ENCODE results near the gene FNTB. TPM values are rescaled to one million over a fixed set of nuclear protein-coding genes. Genes with fewer than 3 reads are reported as not detected.
"Not testable (repeated sequence)": the region's sequence is repeated elsewhere in the genome, so short reads cannot be mapped to it uniquely, and the experiment has no call there.

FNTB gene
- total and polyA plus RNA-seq, 2 of the 8 experiments (the other 6 are each of a cell fraction or from before 2014, with no cell fraction given): 16.0 to 20.7 TPM

- H2BK120ac ChIP-seq (replicated peaks; ENCODE audit: low read depth, low read length); H3K23me2 ChIP-seq (ENCODE audit: low read depth, low read length); H3K23ac ChIP-seq (ENCODE audit: insufficient read length); H3K56ac ChIP-seq (replicated peaks; ENCODE audit: insufficient read length, low read depth, low read length); H4K5ac ChIP-seq (ENCODE audit: insufficient read length, low read depth, low read length); H3K27me3 ChIP-seq (replicated peaks in 1 of 4; ENCODE audit: control insufficient read depth in 3 of 4, extremely low read depth in 1 of 4, insufficient read depth in 3 of 4, low read length in 3 of 4); H3K4me3 ChIP-seq (ENCODE audit: extremely low read depth in 1 of 4, insufficient read depth in 2 of 4, low read depth in 3 of 4, low read length in 4 of 4); H2AFZ ChIP-seq (ENCODE audit: low read length); FAIRE-seq; CTCF ChIA-PET (ENCODE audit: partially characterized antibody); H2BK12ac ChIP-seq (ENCODE audit: low read depth, low read length); H3K9ac ChIP-seq (replicated peaks in 1 of 4; ENCODE audit: extremely low read depth in 1 of 4, low read depth in 3 of 4, low read length in 3 of 4); H3K79me1 ChIP-seq (ENCODE audit: low read depth, low read length); H3K4ac ChIP-seq (replicated peaks; ENCODE audit: insufficient read length, low read depth, low read length); H4K91ac ChIP-seq (replicated peaks; ENCODE audit: insufficient read length, low read length); H3K4me2 ChIP-seq (ENCODE audit: insufficient read depth in 1 of 2, low read depth in 2 of 2, low read length in 2 of 2); DNase-seq (ENCODE audit: low read depth in 1 of 2, low spot score in 2 of 2); H2BK20ac ChIP-seq (ENCODE audit: low read length); POLR2A ChIA-PET (ENCODE audit: partially characterized antibody); H4K8ac ChIP-seq (ENCODE audit: extremely low read depth, insufficient read depth, low read length); H3K4me1 ChIP-seq (replicated peaks in 1 of 4; ENCODE audit: control insufficient read depth in 3 of 4, insufficient read depth in 4 of 4, low read length in 3 of 4); H3K14ac ChIP-seq (ENCODE audit: insufficient read length); H4K20me1 ChIP-seq (replicated peaks in 1 of 2; ENCODE audit: control insufficient read depth in 1 of 2, insufficient read depth in 2 of 2, low read length in 2 of 2); H2BK5ac ChIP-seq (ENCODE audit: low read depth, low read length); H2AK5ac ChIP-seq (ENCODE audit: low read depth, low read length); H2BK15ac ChIP-seq (ENCODE audit: low read length); H3K27ac ChIP-seq (ENCODE audit: low read depth, low read length); H3K18ac ChIP-seq (ENCODE audit: extremely low read depth, low read length): not testable (repeated sequence)
- H3K36me3 ChIP-seq (ENCODE audit: control insufficient read depth in 2 of 4, insufficient read depth in 4 of 4, low read length in 3 of 4): peaks cover 8 to 61% (median 48%) of the 10 kb centered on the region in 4 experiments
- peaks cover 0 to 13% of the 10 kb centered on the region in 2 experiments; a peak in 2 of 4 replicates for H3K79me2 ChIP-seq (ENCODE audit: control insufficient read depth in 1 of 2, insufficient read depth in 2 of 2, low read length in 2 of 2)
- H3K9me3 ChIP-seq (ENCODE audit: insufficient read depth in 2 of 2, low read depth in 1 of 2, low read length in 1 of 2): peaks cover 29 to 37% of the 10 kb centered on the region in 2 experiments
- 97% methylated on average over 4 of the region's 4 CpGs; no CpG with 5 or more reads in 1 of the 2 experiments for WGBS, 2 experiments (ENCODE audit: extremely low coverage in 1 of 2, insufficient coverage in 1 of 2, insufficient read length in 1 of 2, insufficient replicate concordance in 2 of 2, low coverage in 1 of 2, low lambda C conversion rate in 2 of 2, missing lambda C conversion rate in 1 of 2)
These were observed 100.0 kb downstream of the FNTB start for GRCh38 chr14:65086686-65087085.

- H3K9me3 ChIP-seq (ENCODE audit: insufficient read depth in 2 of 2, low read depth in 1 of 2, low read length in 1 of 2): peaks cover 29 to 37% of the 10 kb centered on the region in 2 experiments
- H3K14ac ChIP-seq (ENCODE audit: insufficient read length); H4K20me1 ChIP-seq (replicated peaks in 1 of 2; ENCODE audit: control insufficient read depth in 1 of 2, insufficient read depth in 2 of 2, low read length in 2 of 2); H3K4me2 ChIP-seq (ENCODE audit: insufficient read depth in 1 of 2, low read depth in 2 of 2, low read length in 2 of 2); POLR2A ChIA-PET (ENCODE audit: partially characterized antibody); H2BK12ac ChIP-seq (ENCODE audit: low read depth, low read length); H3K18ac ChIP-seq (ENCODE audit: extremely low read depth, low read length); H3K23ac ChIP-seq (ENCODE audit: insufficient read length); H3K27ac ChIP-seq (ENCODE audit: low read depth, low read length); H3K4me3 ChIP-seq (ENCODE audit: extremely low read depth in 1 of 4, insufficient read depth in 2 of 4, low read depth in 3 of 4, low read length in 4 of 4); H3K79me2 ChIP-seq (ENCODE audit: control insufficient read depth in 1 of 2, insufficient read depth in 2 of 2, low read length in 2 of 2); H3K4ac ChIP-seq (replicated peaks; ENCODE audit: insufficient read length, low read depth, low read length); DNase-seq (ENCODE audit: low read depth in 1 of 2, low spot score in 2 of 2); H2AK5ac ChIP-seq (ENCODE audit: low read depth, low read length); H3K23me2 ChIP-seq (ENCODE audit: low read depth, low read length); H2BK15ac ChIP-seq (ENCODE audit: low read length); H3K9ac ChIP-seq (replicated peaks in 1 of 4; ENCODE audit: extremely low read depth in 1 of 4, low read depth in 3 of 4, low read length in 3 of 4); H2BK20ac ChIP-seq (ENCODE audit: low read length); H4K8ac ChIP-seq (ENCODE audit: extremely low read depth, insufficient read depth, low read length); CTCF ChIA-PET (ENCODE audit: partially characterized antibody); H3K27me3 ChIP-seq (replicated peaks in 1 of 4; ENCODE audit: control insufficient read depth in 3 of 4, extremely low read depth in 1 of 4, insufficient read depth in 3 of 4, low read length in 3 of 4); H3K79me1 ChIP-seq (ENCODE audit: low read depth, low read length); H3K56ac ChIP-seq (replicated peaks; ENCODE audit: insufficient read length, low read depth, low read length); H4K5ac ChIP-seq (ENCODE audit: insufficient read length, low read depth, low read length); H2BK120ac ChIP-seq (replicated peaks; ENCODE audit: low read depth, low read length); H2BK5ac ChIP-seq (ENCODE audit: low read depth, low read length); FAIRE-seq; H4K91ac ChIP-seq (replicated peaks; ENCODE audit: insufficient read length, low read length); H2AFZ ChIP-seq (ENCODE audit: low read length); H3K4me1 ChIP-seq (replicated peaks in 1 of 4; ENCODE audit: control insufficient read depth in 3 of 4, insufficient read depth in 4 of 4, low read length in 3 of 4): not testable (repeated sequence)
- WGBS, 2 experiments (ENCODE audit: extremely low coverage in 1 of 2, insufficient coverage in 1 of 2, insufficient read length in 1 of 2, insufficient replicate concordance in 2 of 2, low coverage in 1 of 2, low lambda C conversion rate in 2 of 2, missing lambda C conversion rate in 1 of 2): 82% methylated on average over 8 of the region's 8 CpGs; no CpG with 5 or more reads in 1 of the 2 experiments
- H3K36me3 ChIP-seq (ENCODE audit: control insufficient read depth in 2 of 4, insufficient read depth in 4 of 4, low read length in 3 of 4): peaks cover 17 to 71% (median 58%) of the 10 kb centered on the region in 4 experiments
These were observed 101.1 kb downstream of the FNTB start for GRCh38 chr14:65087835-65088234.
